Large intestine (tissue), 12 donors: ENCODE measurements around the gene PRKAR1B. TPM values are rescaled to one million over a fixed set of nuclear protein-coding genes. Genes with fewer than 3 reads are reported as not detected.
A peak's percentile ranks its signal among the peaks of the same experiment; 100 is the strongest.

Experiments used
- DNase-seq, 2 donors: peaks; one replicate each; pipeline versions ENCODE4 v3.0.0 to v3.0.0-alpha.2; 2013
- H3K27ac ChIP-seq: one replicate; pipeline ENCODE4 v1.5.1; 2013; ENCODE audit warnings: low read length
- H3K27me3 ChIP-seq: 2 replicates; pipeline ENCODE4 v1.6.1; 2013; ENCODE audit warnings: low read length; ENCODE audit not compliant: control insufficient read depth, insufficient read depth
- H3K36me3 ChIP-seq: 2 replicates; pipeline ENCODE4 v1.6.1; 2013; ENCODE audit warnings: low read length; ENCODE audit not compliant: control insufficient read depth, insufficient read depth
- H3K4me1 ChIP-seq: one replicate; pipeline ENCODE4 v1.6.1; 2013; ENCODE audit warnings: low read length; ENCODE audit not compliant: control insufficient read depth, insufficient read depth
- H3K4me3 ChIP-seq: one replicate; pipeline ENCODE4 v1.5.1; 2013; ENCODE audit warnings: low read length
- H3K9me3 ChIP-seq: one replicate; pipeline ENCODE4 v1.6.1; 2013; ENCODE audit warnings: mild to moderate bottlenecking, low read depth, low read length, moderate library complexity; ENCODE audit not compliant: control insufficient read depth
- WGBS: methylation state at CpG from one replicate; pipeline ENCODE4 v1.1.5; 2013; ENCODE audit warnings: low lambda C conversion rate; ENCODE audit not compliant: insufficient coverage; 5-methylcytosine and 5-hydroxymethylcytosine counted together
- long read RNA-seq, 11 donors: transcript quantifications; one replicate each; lab custom pipeline, GENCODE V29; 2026
- polyA plus RNA-seq: library from polyadenylated mRNA; unstranded; fragments of 120-200 nt; gene quantifications from one replicate; pipeline ENCODE4 v1.2.1, GENCODE V29; 2013

The PRKAR1B gene
- 34.8 TPM for polyA plus RNA-seq
- long read RNA-seq, donor 1, partial matches to known transcripts, result 0 of 7 reads
- long read RNA-seq, donor 1, other reads (novel, unspliced or antisense), result 0 of 7 reads
- long read RNA-seq, donor 2, partial matches to known transcripts, result 5 of 19 reads
- long read RNA-seq, donor 2, other reads (novel, unspliced or antisense), result 7 of 19 reads
- long read RNA-seq, donor 3, partial matches to known transcripts, result 0 of 14 reads
- long read RNA-seq, donor 3, other reads (novel, unspliced or antisense), result 7 of 14 reads
- long read RNA-seq, donor 4, partial matches to known transcripts, result 0 of 1 reads
- long read RNA-seq, donor 4, other reads (novel, unspliced or antisense), result 0 of 1 reads
- long read RNA-seq, donor 5, partial matches to known transcripts, result 0 of 5 reads
- long read RNA-seq, donor 5, other reads (novel, unspliced or antisense), result 0 of 5 reads
- long read RNA-seq, donor 6, partial matches to known transcripts, result 10 of 59 reads
- long read RNA-seq, donor 6, other reads (novel, unspliced or antisense), result 42 of 59 reads
- long read RNA-seq, donor 7, partial matches to known transcripts, result 0 of 6 reads
- long read RNA-seq, donor 7, other reads (novel, unspliced or antisense), result 0 of 6 reads
- long read RNA-seq, donor 8, partial matches to known transcripts, result 0 of 5 reads
- long read RNA-seq, donor 8, other reads (novel, unspliced or antisense), result 0 of 5 reads
- long read RNA-seq, donor 9, partial matches to known transcripts, result 0 of 3 reads
- long read RNA-seq, donor 9, other reads (novel, unspliced or antisense), result 0 of 3 reads
- long read RNA-seq, donor 10, partial matches to known transcripts, result 0 of 13 reads
- long read RNA-seq, donor 10, other reads (novel, unspliced or antisense), result 0 of 13 reads
- long read RNA-seq, donor 11, partial matches to known transcripts, result 25 of 28 reads
- long read RNA-seq, donor 11, other reads (novel, unspliced or antisense), result 0 of 28 reads

DNA sequence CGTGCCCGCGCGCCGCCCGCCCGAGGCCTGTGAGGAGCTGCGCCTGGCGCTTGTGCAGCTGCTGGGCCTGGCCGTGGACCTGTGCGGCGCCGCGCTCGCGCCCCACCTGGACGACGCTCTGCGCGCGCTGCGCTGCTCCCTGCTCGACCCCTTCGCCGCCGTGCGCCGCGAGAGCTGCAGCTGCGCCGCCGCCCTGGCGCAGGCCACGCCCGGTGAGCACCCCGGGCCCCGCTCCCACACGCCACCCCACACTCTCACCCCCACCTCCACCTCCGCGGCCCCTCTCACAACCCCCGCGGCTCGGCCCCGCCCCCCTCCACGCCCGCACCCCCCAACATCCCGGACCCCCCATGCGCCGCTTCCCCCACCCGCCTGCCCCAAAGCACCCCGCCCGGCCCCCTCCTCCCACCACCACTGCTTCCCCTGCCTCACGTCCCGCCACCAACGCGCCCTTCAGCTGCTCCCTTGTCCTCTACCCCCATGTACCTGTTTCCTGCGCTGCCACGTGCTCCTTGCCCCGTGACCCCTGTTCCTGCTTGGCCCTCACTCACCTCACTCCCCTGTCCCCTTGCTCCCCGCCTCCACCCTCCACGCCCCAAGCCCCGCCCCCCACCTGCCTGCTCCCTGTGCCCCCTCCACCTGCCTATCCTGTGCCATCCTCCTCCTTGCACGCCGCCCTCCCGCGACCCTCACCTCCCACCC lies at the start of gene PRKAR1B:
Gene PRKAR1B (minus strand): TSS at position 178 of the 702 bp plus-strand sequence. CDS start 15,776 bp downstream, outside the sequence.
- Histone ChIP-seq H3K36me3 (peaks cover 47% of the 10 kb centered on the region), H3K4me1 (peaks cover 10% of the 10 kb centered on the region), H3K4me3 (peak within 1 kb of the TSS; percentile 51), H3K9me3 (peaks cover 15% of the 10 kb centered on the region), H3K27ac (peak within 1 kb of the TSS; percentile 43), H3K27me3 (no peaks in the 10 kb centered on the region)
- no CpG with 5 or more reads among the region's 66 CpGs for WGBS
- DNase-seq, result peak; percentile 56 to 70

DNA sequence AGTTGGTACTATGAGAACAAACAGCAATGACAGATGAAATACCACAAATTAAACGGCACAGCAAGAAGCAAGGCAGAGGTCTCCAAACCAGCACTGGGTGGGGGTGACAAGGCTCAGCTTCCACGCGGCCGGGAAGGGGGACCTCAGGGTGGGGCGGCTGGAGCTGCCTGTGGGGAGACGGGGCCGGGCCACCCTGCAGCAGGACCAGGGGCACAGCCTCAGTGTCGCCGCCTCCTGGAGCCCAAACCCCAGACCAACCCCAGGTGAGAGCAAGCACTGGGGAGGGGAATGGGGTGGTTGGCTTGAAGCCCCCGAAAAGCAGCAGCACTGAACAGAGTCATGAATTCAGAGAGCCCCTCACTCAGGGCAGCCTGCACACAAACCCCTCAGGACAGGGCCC lies 49.3 kb upstream of the PRKAR1B start:
- DNase-seq, result no peak
- WGBS, result no CpG with 5 or more reads among the region's 10 CpGs
- H3K36me3 ChIP-seq, result peaks cover 81% of the 10 kb centered on the region

DNA sequence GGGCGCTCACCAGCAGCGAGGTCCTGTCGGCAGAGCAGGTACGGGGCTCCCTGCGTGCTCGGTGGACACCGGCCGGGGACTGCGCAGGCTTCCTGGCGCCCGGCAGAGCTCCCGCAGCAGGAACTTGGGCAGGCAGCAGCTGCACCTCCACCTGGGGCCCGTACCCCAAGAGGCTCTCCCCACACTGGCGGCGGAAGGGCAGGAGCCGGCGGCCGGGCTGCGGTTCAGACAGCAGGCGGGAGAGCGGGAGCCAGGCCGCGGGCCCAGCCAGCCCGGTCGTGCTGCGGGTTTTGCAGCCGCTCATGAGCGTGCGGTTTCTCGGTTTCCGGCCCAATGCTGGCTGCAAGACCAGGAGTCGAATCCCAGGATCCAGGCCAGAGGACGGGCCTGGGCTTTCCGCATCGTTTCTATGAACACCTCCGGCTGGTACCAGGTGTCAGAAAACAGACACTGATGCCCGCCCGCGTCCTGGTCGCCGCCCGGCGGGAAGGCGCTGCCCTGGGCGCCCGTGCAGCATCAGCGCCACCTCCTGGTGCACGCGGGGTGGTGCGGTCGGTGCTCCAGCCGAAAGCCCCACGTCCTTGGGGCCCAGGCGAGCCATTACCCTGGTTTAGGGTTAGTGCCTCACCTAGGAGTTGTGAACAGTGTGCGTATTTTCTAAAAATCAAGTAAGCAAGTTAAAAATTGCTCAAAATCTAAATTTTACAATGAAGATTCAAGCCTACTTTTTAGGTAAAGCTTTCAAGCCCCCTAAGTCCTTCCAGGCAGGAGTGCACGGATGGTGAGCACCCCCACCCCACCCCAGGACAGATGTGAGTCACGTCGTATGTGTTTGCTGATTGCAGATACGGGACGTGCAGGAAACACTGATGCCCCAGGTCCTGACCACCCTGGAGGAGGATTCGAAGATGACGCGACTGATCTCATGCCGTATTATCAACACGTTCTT lies 47.4 kb upstream of the PRKAR1B start:
- Histone ChIP-seq H3K36me3 (peaks cover 73% of the 10 kb centered on the region), H3K27me3 (no peaks in the 10 kb centered on the region), H3K4me1 (peaks cover 21% of the 10 kb centered on the region), H3K4me3 (no peak overlapping the region), H3K9me3 (no peaks in the 10 kb centered on the region), H3K27ac (no peak overlapping the region)
- peak in 1 of 2 donors; percentile 27 for DNase-seq
- WGBS, result 60% methylated on average over 1 of the region's 65 CpGs

More for the DNA sequence above, 49.3 kb upstream of the PRKAR1B start:
- H3K4me1 ChIP-seq, result peaks cover 8% of the 10 kb centered on the region
- H3K27me3 ChIP-seq, result no peaks in the 10 kb centered on the region
- no peak overlapping the region for H3K27ac ChIP-seq
- H3K9me3 ChIP-seq, result peaks cover 2% of the 10 kb centered on the region
- no peak overlapping the region for H3K4me3 ChIP-seq

DNA sequence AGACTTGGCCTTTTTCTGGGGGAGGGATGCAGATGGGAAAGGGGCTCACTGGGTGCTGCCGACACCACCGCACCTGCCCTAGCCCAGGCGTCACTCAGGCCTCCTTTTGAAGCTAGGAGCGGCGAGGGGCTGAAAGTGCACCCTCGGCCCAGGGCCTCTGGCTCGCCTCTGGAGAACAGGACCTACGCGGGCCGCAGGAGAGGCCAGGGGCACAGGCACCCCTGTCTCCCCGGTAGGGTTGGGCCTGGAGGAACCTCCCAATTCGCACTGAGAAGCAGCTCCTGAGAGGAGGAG lies 46.5 kb upstream of the PRKAR1B start:
- Histone ChIP-seq H3K27me3 (no peaks in the 10 kb centered on the region), H3K27ac (no peak overlapping the region), H3K9me3 (no peaks in the 10 kb centered on the region), H3K36me3 (peaks cover 72% of the 10 kb centered on the region), H3K4me3 (no peak overlapping the region), H3K4me1 (peaks cover 21% of the 10 kb centered on the region)
- no peak for DNase-seq
- WGBS, result no CpG with 5 or more reads among the region's 12 CpGs

DNA sequence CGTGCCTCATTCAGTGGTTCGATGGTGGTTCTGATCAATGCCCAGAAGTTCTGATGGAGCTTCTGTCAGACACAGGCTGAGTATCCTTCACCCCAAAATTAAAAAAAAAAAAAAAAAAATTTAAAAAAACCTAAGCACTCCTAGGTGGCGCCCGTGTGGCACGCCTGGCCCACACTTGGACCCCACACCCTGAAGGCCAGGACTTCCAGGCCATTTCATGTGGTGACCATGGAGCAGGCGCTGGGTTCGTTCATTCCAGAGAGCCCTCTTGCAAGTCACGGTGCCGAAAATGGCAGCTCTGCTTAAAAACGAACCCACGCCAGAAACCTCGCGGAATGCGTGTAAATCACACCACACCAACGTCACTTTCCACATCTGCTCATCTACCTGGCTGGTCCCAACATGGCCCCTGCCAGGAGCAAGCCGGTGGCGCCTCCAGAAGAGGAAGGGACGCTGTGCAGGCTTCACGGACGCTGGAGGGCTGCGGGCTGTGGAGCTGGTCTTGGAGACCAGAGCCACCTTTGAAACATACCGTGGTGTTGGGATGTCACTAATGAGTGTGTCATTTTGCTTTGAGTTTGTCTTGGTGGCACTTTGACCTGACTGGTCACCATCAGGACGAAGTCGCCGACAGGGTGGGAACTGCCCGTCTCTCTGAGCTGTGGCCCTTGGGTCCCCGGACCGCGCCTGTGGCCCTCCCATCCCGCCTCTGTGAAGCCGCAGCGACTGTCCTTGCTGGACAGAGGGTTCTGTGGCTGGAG lies 46.0 kb upstream of the PRKAR1B start:
- Histone ChIP-seq H3K27ac (no peak overlapping the region), H3K27me3 (no peaks in the 10 kb centered on the region), H3K36me3 (peaks cover 71% of the 10 kb centered on the region), H3K9me3 (peaks cover 3% of the 10 kb centered on the region), H3K4me1 (peaks cover 21% of the 10 kb centered on the region), H3K4me3 (no peak overlapping the region)
- 100% methylated on average over 1 of the region's 32 CpGs for WGBS
- no peak for DNase-seq

DNA sequence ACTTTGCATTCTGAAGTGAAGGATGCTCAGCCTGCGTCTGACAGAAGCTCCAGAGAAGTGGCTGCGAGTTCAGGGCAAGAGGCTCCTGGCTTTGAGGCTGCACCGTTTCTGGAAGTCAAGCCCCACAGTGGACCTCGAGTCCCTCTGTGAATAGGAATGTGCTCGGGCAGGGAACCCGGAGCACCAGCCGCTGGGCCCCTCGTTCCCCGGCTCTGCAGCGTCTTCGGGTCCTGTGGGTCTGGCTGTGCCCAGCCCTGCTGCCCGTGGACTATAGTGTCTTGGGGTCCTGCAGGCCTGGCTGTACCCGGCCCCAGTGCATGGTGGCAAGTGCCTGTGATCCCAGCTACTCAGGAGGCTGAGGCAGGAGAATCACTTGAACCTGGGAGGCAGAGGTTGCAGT lies 45.3 kb upstream of the PRKAR1B start:
- H3K9me3 ChIP-seq, result peaks cover 8% of the 10 kb centered on the region
- no peaks in the 10 kb centered on the region for H3K27me3 ChIP-seq
- H3K36me3 ChIP-seq, result peaks cover 67% of the 10 kb centered on the region
- no CpG with 5 or more reads among the region's 13 CpGs for WGBS
- no peak for DNase-seq
- H3K4me1 ChIP-seq, result peaks cover 21% of the 10 kb centered on the region
- no peak overlapping the region for H3K4me3 ChIP-seq
- no peak overlapping the region for H3K27ac ChIP-seq

DNA sequence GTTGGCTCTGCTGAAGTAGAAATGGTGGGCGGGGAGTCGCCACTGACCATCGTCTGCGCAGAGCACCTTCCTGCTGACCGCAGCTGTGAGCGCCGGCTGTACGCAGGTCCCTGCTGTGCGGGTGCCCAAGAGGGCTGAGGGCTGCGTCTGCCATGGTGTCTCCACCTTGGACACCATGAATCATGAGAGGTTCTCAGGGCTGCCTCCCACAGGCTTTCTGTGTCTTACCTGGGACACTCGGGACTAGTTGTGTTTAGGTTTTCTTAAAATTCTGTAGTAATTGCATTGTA lies 44.9 kb upstream of the PRKAR1B start:
- Histone ChIP-seq H3K27ac (peak overlapping the region; percentile 87), H3K4me3 (no peak overlapping the region), H3K36me3 (peaks cover 63% of the 10 kb centered on the region), H3K9me3 (peaks cover 8% of the 10 kb centered on the region), H3K4me1 (peaks cover 21% of the 10 kb centered on the region), H3K27me3 (no peaks in the 10 kb centered on the region)
- no CpG with 5 or more reads among the region's 11 CpGs for WGBS
- DNase-seq, result no peak

DNA sequence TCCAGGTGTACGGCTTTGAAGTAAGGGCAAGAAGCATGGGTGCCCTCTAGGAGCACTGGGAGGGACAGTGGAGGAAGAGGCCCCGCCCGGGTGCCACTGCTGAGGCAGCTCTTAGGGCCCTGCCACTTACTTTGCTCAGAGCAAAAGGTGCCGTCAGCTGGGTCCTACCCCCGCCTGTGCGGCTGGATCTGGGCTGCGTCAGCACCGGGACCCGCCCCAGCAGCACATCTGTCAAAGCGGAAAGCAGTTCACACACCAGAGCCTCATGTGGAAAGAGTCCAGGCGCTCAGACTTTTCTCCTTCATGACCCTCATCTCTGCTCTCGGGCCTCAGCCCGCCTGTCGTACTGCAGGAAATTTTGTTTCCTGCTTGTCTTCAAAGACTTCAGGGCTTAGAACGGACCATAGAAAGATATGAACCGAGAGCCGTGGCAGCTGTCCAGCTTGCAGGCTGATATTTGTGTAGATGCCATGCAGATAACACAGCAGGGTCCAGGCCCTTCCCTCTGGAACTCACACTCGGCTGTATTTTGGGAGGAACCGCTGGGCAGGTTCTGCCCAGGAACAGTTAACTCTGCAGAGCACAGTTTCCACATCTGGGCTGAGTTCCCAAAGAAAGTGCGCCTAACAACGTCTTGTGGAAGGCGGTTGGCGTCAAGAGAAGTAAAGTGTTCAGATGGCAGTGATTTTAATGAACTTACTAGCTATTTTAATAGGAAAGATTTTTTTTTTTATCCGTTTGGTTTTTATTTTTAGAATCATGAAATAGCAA lies 44.3 kb upstream of the PRKAR1B start:
- H3K9me3 ChIP-seq, result peaks cover 8% of the 10 kb centered on the region
- peaks cover 62% of the 10 kb centered on the region for H3K36me3 ChIP-seq
- no peaks in the 10 kb centered on the region for H3K27me3 ChIP-seq
- no peak overlapping the region for H3K4me3 ChIP-seq
- H3K27ac ChIP-seq, result peak overlapping the region; percentile 87
- H3K4me1 ChIP-seq, result peaks cover 21% of the 10 kb centered on the region
- WGBS, result 83% methylated on average over 1 of the region's 24 CpGs
- DNase-seq, result peak; percentile 74 to 82
